ENCODE measurements around the gene ZIC1.

- TF ChIP-seq, protein P1, sequence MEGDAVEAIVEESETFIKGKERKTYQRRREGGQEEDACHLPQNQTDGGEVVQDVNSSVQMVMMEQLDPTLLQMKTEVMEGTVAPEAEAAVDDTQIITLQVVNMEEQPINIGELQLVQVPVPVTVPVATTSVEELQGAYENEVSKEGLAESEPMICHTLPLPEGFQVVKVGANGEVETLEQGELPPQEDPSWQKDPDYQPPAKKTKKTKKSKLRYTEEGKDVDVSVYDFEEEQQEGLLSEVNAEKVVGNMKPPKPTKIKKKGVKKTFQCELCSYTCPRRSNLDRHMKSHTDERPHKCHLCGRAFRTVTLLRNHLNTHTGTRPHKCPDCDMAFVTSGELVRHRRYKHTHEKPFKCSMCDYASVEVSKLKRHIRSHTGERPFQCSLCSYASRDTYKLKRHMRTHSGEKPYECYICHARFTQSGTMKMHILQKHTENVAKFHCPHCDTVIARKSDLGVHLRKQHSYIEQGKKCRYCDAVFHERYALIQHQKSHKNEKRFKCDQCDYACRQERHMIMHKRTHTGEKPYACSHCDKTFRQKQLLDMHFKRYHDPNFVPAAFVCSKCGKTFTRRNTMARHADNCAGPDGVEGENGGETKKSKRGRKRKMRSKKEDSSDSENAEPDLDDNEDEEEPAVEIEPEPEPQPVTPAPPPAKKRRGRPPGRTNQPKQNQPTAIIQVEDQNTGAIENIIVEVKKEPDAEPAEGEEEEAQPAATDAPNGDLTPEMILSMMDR (IDR thresholded peaks at IDR 0.05 in 2 of 3, conservative IDR thresholded peaks at IDR 0.05 in 1 of 3; ENCODE audit: insufficient read depth in 2 of 3, low read depth in 1 of 3, low read length in 3 of 3): no peak
- TF ChIP-seq JUNB (CRISPR knock-in tag; conservative IDR thresholded peaks at IDR 0.05) (no peak), TAF15 (IDR thresholded peaks at IDR 0.05; ENCODE audit: low read depth, low read length) (no peak), ZEB2 (IDR thresholded peaks at IDR 0.05) (no peak), FOS (IDR thresholded peaks at IDR 0.05; ENCODE audit: extremely low read depth, insufficient read length) (no peak), ZNF174 (CRISPR knock-in tag; IDR thresholded peaks at IDR 0.05) (no peak), EP300 (IDR thresholded peaks at IDR 0.05; ENCODE audit: low read length) (no peak), FOXM1 (IDR thresholded peaks at IDR 0.05; ENCODE audit: low read depth) (no peak), FOXM1 (CRISPR knock-in tag; IDR thresholded peaks at IDR 0.05; ENCODE audit: low read depth) (no peak), FOXA1 (IDR thresholded peaks at IDR 0.05; ENCODE audit: borderline replicate concordance) (no peak), PHF20 (IDR thresholded peaks at IDR 0.05; ENCODE audit: partially characterized antibody) (no peak), POLR2AphosphoS5 (IDR thresholded peaks at IDR 0.05; ENCODE audit: control insufficient read depth, insufficient read depth, low read depth, low read length) (no peak), POLR2A (conservative IDR thresholded peaks at IDR 0.05) (no peak)
Observed at GRCh38 chr3:147431751-147432150, 22.6 kb downstream of the ZIC1 start.
